Subcutaneous adipose tissue (tissue), 4 donors: ENCODE results near the gene PIGZ. TPM values are rescaled to one million over a fixed set of nuclear protein-coding genes. Genes with fewer than 3 reads are reported as not detected.

ENCODE experiments used
- total RNA-seq, 4 donors: library from RNA; depleted of rRNA; stranded (reverse); fragments of >200 nt; gene quantifications; one replicate each; pipeline ENCODE4 v1.1.0, GENCODE V29; 2016
- TF ChIP-seq, protein P1 (sequence below): fragments of 450-650 bp; IDR thresholded peaks from one replicate; pipeline ENCODE4 v1.5.1; 2016; ENCODE audit warnings: low read depth, mild to moderate bottlenecking, control low read depth, antibody characterized with exemption, moderate library complexity

PIGZ gene
- total RNA-seq, 4 donors from 2014 or later = 8.8 to 18.5 (median 17.0) TPM

DNA sequence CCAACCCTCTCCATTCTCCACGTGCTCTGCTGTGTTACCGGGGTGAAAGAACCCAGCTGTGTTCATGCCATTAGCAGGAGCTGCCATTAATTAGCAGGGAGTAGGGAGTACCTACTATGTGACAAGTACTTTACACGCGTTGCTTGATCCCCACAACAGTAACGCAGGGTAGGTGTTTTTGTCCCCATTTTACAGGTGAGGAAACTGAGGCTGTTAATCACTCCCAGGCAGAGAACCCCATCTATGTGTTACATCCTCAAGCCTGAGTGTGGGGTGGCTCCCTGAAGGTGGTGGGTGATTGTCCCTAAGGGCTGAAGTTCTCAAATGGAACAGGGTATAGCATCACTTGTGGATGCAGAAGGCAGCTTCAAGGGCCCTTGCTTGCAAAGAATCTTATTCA, 38.2 kb upstream of the PIGZ start:
- TF ChIP-seq, protein P1, sequence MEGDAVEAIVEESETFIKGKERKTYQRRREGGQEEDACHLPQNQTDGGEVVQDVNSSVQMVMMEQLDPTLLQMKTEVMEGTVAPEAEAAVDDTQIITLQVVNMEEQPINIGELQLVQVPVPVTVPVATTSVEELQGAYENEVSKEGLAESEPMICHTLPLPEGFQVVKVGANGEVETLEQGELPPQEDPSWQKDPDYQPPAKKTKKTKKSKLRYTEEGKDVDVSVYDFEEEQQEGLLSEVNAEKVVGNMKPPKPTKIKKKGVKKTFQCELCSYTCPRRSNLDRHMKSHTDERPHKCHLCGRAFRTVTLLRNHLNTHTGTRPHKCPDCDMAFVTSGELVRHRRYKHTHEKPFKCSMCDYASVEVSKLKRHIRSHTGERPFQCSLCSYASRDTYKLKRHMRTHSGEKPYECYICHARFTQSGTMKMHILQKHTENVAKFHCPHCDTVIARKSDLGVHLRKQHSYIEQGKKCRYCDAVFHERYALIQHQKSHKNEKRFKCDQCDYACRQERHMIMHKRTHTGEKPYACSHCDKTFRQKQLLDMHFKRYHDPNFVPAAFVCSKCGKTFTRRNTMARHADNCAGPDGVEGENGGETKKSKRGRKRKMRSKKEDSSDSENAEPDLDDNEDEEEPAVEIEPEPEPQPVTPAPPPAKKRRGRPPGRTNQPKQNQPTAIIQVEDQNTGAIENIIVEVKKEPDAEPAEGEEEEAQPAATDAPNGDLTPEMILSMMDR = no peak

- TF ChIP-seq, protein P1 = no peak
Measured at GRCh38 chr3:197006446-197006845, 37.8 kb upstream of the PIGZ start.

DNA sequence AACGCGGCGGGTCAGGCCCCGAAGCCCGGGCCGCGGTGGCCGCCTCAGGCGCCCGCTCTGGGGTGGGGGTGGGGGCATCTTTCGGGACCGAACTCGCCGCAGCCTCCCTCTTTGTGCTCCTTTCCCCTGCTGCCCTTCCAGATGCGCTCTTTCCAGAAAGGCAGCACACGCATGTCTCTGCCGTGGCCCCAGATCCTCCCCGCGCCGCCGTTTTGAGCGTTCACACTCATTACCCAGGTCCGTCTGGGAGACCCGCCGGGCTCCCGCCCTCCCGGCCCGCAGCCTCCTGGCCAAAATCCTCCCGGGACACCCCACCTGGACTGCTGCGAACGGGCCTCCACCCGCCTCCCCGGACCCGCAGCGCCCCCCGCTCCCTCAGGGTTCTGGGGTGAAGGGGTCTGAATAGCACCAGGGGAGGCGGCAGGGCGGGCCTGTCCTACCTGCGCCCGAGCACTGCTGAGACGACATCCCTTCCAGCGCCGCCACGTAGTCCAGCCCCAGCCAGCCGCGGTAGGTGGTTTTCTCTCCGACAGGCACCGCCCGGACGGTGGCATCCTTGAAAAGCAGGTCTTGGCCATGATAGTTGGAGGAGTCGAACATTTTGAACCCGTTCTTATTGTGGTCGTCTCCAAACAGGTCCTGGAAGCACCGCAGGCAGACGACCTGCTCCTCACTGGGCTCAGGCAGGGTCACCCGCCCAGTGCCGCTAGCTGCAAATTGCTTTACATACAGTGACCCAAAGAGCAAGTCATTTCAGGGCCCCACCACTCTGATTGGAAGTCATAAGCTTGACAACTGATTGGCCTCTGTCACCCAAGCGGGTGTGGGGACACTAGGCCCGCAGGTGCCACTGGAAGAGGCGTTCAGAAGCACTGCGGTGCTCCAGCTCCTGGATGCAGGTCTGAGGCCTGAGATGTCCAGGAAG, 35.1 kb upstream of the PIGZ start:
- TF ChIP-seq, protein P1 = no peak

GRCh38 chr3:197002701-197003454, 34.2 kb upstream of the PIGZ start:
- TF ChIP-seq, protein P1 = no peak

DNA sequence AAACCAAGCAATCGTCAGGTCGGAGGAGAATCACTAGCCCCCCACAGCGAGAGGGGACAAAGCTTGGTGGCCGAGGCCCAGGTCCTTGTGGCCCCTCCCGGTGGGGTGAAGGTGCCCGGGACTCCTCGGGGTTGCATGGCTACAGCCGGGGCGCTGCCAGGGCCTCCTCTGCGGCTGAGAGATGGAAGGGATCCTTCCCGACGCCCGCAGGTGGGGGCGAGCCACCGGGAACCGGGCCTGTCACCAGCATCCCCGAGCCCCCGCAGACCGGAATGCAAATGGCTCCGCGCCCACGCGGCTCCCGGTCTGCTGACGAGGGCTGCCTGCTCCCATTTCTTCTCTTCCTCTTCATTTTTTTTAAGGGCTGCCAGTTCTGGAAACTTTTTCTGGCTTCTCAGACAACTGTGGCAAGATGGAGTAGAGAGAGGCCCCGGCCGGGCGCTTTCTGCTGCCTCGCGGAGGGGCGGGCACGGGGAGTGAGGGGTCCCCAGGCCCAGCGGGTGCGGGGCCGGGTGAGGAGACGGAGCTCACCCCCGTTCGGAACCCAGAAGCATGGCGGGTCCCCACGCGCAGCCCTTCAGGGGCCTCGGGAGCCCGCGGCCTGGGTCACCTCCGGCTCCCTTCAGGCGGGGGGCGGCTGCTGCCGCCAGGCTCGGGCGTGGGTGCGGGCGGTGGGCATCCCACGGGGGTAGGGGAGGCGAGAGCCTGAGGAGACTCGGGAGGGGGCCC, 33.5 kb upstream of the PIGZ start:
- TF ChIP-seq, protein P1 = no peak

DNA sequence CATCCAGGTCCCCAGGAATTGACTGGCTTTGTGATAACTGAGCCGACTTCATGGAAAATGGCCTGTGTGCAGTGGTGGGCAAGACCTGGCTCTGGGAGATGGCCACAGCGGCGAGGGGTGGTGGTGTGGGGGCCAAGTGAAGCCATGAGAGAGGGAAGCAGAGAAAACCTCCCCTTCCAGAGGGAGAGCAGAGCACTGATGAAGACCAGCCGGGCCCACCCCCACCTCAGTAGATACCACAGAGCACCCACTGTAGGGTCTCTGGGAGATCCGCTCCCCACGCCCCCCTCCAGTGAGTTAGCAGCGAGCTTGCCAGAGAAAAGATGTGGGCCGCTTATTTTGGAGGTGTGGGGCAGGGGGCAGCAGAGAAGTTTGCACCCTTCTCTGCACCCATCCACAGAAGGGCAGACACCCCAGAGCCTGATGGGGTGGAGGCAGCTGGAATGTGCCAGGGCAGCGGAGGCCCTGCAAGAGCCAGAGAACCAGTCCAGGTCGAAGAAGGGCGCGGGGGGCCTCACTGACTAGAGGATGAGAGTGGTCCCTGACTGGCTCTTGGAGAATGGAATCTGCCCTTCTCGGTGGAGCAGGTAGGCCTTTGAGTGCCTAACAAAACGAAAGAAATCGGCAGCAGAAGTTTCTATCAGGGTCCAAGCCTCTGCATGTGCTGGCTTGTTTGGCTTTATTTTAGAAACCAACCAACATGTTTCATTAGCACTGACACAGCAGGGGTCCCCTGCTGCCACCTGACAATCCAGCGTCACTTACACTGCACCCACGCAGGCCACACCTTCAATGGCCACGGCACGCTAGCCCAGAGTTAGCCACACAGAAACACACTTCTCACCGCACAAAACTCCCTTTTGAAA, 32.7 kb upstream of the PIGZ start:
- TF ChIP-seq, protein P1 = no peak
